Activated CD8-positive, alpha-beta memory T cell treated with anti-CD3 and anti-CD28 coated beads, Interleukin-2, amount 50 U/mL, for 1 hour (primary cell): ENCODE results near the gene RANBP9.

Experiments
- DNase-seq: peaks from one replicate; pipeline ENCODE4 v3.0.0-alpha.2; 2020; ENCODE audit errors: extremely low read depth

RANBP9 gene

GRCh38 chr6:13653296-13653695 lies 58.3 kb downstream of the RANBP9 start:
- DNase-seq: no peak

DNA sequence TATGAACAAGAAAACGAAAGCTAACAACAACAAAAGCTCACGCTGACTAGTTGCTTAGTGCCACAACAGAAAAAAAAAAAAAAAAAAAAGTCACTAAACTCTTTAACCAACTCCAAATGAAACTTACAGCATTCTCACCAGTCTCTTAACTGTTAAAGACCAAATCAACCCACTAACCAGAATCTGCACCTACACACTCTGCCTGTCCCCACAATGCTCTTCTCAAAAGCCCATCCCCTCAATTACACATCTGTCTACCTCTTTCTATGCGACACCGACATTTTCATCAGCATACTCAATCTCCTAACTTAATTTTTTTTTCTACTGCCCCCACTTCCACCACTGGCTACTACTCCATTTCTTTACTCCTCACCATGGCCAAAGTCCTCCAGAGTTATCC lies 62.2 kb downstream of the RANBP9 start:
- no peak for DNase-seq

GRCh38 chr6:13648850-13649249 lies 62.8 kb downstream of the RANBP9 start:
- DNase-seq: no peak

- DNase-seq: no peak
Observed at GRCh38 chr6:13643125-13643524, 68.5 kb downstream of the RANBP9 start.

GRCh38 chr6:13641315-13641714 lies 70.3 kb downstream of the RANBP9 start:
- no peak for DNase-seq

DNA sequence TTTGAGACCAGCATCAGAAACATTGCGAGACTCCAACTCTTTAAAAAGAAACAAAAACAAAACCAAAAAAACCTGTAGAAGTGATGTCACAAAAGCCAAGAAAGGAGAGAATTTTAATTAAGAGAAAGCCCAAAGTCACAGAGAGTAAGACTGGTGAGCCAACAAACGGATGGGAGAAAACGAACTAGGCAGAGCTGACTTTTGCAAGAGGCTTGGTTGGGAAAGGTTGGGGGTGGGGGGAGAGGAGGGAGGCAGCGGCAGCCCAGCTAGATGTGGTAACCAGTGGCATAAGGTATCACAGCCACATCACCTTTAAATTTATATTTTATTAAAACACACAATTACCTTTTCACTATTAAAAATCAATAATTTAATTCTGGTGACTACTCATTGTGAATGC lies 73.0 kb downstream of the RANBP9 start:
- DNase-seq: no peak

DNA sequence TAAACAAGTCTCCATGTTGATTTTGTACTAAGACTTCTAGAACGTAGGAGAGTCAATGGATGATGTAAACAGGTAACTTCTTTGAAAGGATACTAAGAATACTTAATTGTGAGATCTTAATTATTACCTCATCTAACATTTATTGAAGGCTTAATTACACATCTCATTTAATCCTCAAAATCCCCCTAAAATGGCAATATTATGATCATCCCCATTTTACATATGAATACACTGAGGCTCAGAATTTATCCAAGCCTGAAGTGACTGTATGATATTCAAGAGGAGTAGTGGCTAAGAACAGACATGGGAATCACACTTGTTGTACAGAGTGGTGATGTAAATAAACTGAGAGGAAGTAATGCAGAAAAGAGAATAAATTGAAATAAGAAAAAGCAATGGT lies 73.6 kb downstream of the RANBP9 start:
- DNase-seq: no peak

- no peak for DNase-seq
Observed at GRCh38 chr6:13635948-13636658, 75.5 kb downstream of the RANBP9 start.

DNA sequence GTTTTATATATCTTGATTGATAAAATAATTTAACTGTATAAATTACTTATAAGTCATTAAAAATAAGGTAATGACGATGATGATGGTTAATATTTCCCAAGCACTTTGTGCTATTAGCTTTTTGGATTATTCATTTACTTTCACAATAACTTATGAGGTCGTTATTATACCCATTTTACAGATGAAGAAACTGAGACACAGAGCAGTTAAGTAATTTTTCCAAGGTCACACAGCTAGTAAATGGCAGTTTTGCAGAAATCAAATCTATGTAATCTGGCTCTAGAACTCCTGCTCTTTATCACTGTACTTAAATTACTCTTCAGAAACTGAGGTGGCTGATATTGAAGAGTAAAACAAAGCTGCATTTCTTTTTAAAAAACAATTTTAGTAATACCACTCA lies 78.3 kb downstream of the RANBP9 start:
- DNase-seq: no peak

- no peak for DNase-seq
Observed at GRCh38 chr6:13630499-13630898, 81.1 kb downstream of the RANBP9 start.

GRCh38 chr6:13629459-13630116 lies 82.0 kb downstream of the RANBP9 start:
- no peak for DNase-seq

DNA sequence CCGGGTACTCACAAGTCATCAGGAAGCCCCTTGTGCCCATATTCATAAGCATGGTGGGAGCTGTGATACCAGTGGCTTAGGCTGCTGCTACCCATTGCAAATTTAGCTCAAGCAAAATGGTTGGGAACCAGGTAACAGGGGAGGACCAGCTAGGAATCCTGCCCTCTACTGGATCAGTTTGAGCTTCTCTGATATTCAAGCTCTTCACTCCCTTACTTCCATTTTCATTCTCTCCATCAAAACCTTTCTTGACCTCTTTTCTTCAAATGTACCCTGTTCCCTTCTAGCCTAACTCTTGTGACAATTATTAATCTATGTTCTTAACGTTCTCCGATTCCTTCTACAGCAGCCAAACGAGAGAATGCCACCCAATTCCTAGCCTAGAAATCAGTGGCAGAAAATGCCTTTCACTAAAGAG lies 86.8 kb downstream of the RANBP9 start:
- DNase-seq: no peak

DNA sequence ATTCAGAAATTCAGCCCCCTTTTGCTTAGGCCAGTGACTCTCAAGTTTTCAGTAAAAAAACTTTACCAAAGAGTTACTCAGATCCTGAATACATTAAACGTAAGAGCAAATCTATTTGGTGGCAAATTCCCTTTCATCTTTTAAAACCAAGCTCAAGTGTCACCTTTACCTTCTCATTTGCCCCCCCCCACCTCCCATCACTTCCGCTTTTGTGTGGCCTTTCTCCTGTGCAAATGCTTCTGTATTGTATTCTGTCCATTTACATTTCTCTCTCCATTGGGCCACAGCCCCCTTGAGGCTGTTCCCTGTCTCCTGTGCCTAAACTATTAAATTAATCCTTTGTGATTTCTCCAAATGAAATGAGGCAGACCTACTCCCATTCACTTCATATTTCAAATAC lies 94.6 kb downstream of the RANBP9 start:
- no peak for DNase-seq

DNA sequence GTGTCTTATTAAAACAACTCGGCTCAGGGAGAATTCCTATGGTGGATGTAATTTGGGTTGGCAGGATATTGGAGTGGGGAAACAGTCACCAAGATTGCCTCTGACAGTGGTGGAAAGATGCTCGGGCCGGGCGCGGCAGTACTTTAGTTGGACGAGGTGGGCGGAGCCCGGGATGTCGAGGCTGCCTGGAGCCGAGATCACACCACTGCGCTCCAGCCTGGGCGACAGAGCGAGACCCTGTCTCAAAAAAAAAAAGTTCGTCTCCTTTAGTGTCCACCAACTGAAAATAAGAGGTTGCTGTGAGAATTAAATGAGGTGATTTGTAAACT lies 95.9 kb downstream of the RANBP9 start:
- no peak for DNase-seq

GRCh38 chr6:13614926-13615791 lies 96.5 kb downstream of the RANBP9 start, which contains the start of gene NOL7:
NOL7 (plus strand) TSS chr6:13615335; CDS start chr6:13615359, 24 bp downstream.
- peak; percentile 99 for DNase-seq

DNA sequence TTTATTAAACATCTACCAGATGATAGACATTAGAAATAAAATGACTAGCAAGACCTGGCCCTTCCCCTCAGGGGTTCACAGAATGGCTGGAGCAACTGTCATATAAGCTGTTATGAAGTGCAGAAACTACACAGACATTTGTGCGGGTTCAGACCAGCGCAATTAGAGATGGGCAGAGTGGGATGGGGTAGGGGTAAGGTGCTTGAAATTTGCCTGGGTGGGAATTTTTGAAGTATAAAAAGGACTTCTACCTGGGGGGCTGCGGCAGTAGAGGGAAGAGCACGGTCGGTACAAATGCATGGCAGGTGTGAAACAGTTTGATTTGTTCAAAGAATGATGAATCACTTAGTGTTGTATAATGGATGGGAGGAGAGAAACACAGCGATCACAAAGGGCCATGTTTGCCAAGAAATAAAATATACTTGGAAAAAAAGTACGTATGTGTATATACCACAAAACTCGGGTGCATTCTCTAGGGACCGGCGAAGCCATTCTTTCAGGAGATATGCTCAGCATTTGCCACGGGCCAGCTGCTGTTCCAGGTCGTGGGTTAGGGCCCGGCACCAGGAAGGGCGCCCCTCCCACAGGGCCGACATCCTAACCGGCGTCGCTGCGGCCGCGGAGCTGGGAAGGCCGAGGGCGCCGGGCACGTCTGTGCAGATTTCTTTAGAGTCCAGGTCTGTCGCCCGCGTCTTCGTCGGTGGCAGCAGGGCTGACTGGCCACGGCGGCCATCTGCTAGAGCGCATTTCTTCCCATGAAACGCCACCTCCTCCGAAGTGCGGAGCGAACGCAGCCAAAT lies 97.3 kb downstream of the RANBP9 start:
- DNase-seq: no peak

- no peak for DNase-seq
Observed at GRCh38 chr6:13613029-13613594, 98.5 kb downstream of the RANBP9 start.

GRCh38 chr6:13611715-13612114 lies 99.9 kb downstream of the RANBP9 start:
- no peak for DNase-seq

- no peak for DNase-seq
Observed at GRCh38 chr6:13605634-13606033, 106.0 kb downstream of the RANBP9 start.

DNA sequence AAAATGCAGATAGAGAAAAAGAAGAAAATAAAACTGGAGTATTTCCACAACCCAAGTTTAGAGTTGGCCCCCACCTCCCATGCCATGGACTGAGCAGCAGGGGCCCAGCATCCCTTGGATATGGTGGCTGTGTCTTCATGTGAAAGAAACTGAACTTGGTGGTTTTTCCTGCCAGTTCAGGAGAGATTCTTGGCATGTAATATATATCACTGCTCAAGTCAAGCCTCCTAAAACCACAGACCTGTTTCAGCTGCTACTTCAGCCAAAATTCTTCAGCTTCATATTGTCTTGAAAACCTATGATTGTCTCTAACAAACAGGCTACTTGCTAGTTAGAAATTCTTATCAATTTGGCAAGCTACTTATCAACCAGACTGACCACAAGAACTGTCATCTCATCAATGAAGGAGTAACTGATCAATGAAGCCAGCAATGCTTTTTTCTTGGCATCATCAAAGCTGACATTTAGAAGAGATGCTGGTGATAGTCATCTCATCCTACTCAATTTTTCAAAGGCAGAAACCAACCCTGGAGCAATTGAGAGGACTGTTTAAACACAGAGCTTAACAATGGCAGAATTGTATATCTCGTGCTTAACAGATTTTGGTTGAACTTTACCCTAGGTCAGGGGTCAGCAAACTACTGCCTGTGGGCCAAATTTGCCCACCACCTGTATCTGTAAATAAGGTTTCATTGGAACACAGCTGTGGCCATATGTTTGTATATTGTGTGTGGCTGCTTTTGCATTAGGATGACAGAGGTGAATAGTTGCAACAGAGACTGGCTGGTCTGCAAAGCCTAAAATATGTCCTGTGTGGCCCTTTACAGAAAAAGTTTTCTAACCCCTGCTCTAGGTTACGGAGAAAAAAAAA lies 106.9 kb downstream of the RANBP9 start:
- no peak for DNase-seq

- no peak for DNase-seq
Observed at GRCh38 chr6:13604135-13604534, 107.5 kb downstream of the RANBP9 start.
